K562 (cell line): ENCODE measurements around the gene KCNN4. TPM values are rescaled to one million over a fixed set of nuclear protein-coding genes. Genes with fewer than 3 reads are reported as not detected.

Experiments
- ATF3 ChIP-seq, 2 experiments: fragments of 450-650 bp in 1 of 2; sonication (generic) in 1 of 2; formaldehyde crosslinking in 1 of 2; IDR thresholded peaks in 1 of 2; conservative IDR thresholded peaks in 1 of 2; 2 replicates each; pipeline versions ENCODE4 v1.6.1 to v1.8.1; 2016 to 2023; ENCODE audit warnings: mild to moderate bottlenecking in 2 of 2, moderate library complexity in 2 of 2, inconsistent platforms in 1 of 2, missing genetic modification reagents in 1 of 2
- CBFA2T2 ChIP-seq: fragments of 450-650 bp; conservative IDR thresholded peaks from 2 replicates; pipeline ENCODE4 v1.6.1; 2017; ENCODE audit warnings: mild to moderate bottlenecking
- CREM ChIP-seq: IDR thresholded peaks from 2 replicates; pipeline ENCODE4 v1.6.1; 2014; ENCODE audit warnings: antibody characterized with exemption, low read depth
- FOXK2 ChIP-seq, 2 experiments: fragments of 450-650 bp; IDR thresholded peaks in 1 of 2; conservative IDR thresholded peaks in 1 of 2; 2 replicates each; pipeline ENCODE4 v1.6.1; 2016; ENCODE audit warnings: low read depth in 2 of 2, mild to moderate bottlenecking in 1 of 2
- GTF2A2 ChIP-seq: IDR thresholded peaks from 2 replicates; pipeline ENCODE4 v1.6.1; 2016; ENCODE audit warnings: mild to moderate bottlenecking, missing genetic modification characterization, missing compliant biosample characterization
- HLTF ChIP-seq: fragments of 450-650 bp; IDR thresholded peaks from 2 replicates; pipeline ENCODE4 v1.6.1; 2016
- KLF6 ChIP-seq: fragments of 250-450 bp; sonication (Bioruptor Pico); IDR thresholded peaks from 2 replicates; pipeline ENCODE4 v1.4.0; 2020; ENCODE audit warnings: mild to moderate bottlenecking, moderate library complexity, borderline replicate concordance
- MTA2 ChIP-seq: fragments of 450-650 bp; IDR thresholded peaks from 2 replicates; pipeline ENCODE4 v1.6.1; 2016; ENCODE audit warnings: low read depth
- MXI1 ChIP-seq: IDR thresholded peaks from 2 replicates; pipeline ENCODE4 v1.6.1; 2011; ENCODE audit warnings: low read depth, mild to moderate bottlenecking, improper control_type of control experiment, low read length
- OTX1 ChIP-seq: fragments of 450-650 bp; formaldehyde crosslinking; IDR thresholded peaks from 2 replicates; pipeline ENCODE4 v1.4.0; 2022; ENCODE audit warnings: mild to moderate bottlenecking
- PCBP1 ChIP-seq: fragments of 200-400 bp; formaldehyde crosslinking; IDR thresholded peaks from 2 replicates; pipeline ENCODE4 v1.6.1; 2018; ENCODE audit warnings: mild to moderate bottlenecking, low read depth, low read length; ENCODE audit not compliant: poor library complexity, severe bottlenecking
- PHF20 ChIP-seq: fragments of 450-650 bp; IDR thresholded peaks from 2 replicates; pipeline ENCODE4 v1.6.1; 2018; ENCODE audit not compliant: partially characterized antibody
- RBM17 ChIP-seq: fragments of 200-400 bp; formaldehyde crosslinking; IDR thresholded peaks from 2 replicates; pipeline ENCODE4 v1.6.1; 2017; ENCODE audit warnings: low read depth, mild to moderate bottlenecking, low read length, borderline replicate concordance
- SMAD2 ChIP-seq: fragments of 150-350 bp; IDR thresholded peaks from 2 replicates; pipeline ENCODE4 v1.6.1; 2014; ENCODE audit warnings: low read depth, mild to moderate bottlenecking, low read length
- ZNF41 ChIP-seq: fragments of 250-450 bp; sonication (Bioruptor Pico); conservative IDR thresholded peaks from 2 replicates; pipeline ENCODE4 v1.4.0; 2020; ENCODE audit warnings: mild to moderate bottlenecking
- ZNF431 ChIP-seq: sonication (generic); formaldehyde crosslinking; IDR thresholded peaks from 2 replicates; pipeline ENCODE4 v1.8.0; 2022; ENCODE audit warnings: mild to moderate bottlenecking, missing genetic modification reagents
- ZNF586 ChIP-seq: fragments of 450-650 bp; formaldehyde crosslinking; conservative IDR thresholded peaks from 2 replicates; pipeline ENCODE4 v1.4.0; 2020; ENCODE audit warnings: mild to moderate bottlenecking, moderate library complexity
- ZNF668 ChIP-seq: fragments of 250-450 bp; sonication (Bioruptor Pico); IDR thresholded peaks from 2 replicates; pipeline ENCODE4 v1.8.0; 2022; ENCODE audit warnings: mild to moderate bottlenecking, inconsistent platforms
- ZNF780A ChIP-seq: fragments of 250-450 bp; sonication (Bioruptor Pico); IDR thresholded peaks from 2 replicates; pipeline ENCODE4 v1.5.0; 2021; ENCODE audit warnings: mild to moderate bottlenecking
- ZNF830 ChIP-seq: fragments of 250-450 bp; sonication (Bioruptor Pico); IDR thresholded peaks from 2 replicates; pipeline ENCODE4 v1.5.0; 2021; ENCODE audit warnings: mild to moderate bottlenecking
- polyA plus RNA-seq, 8 experiments: library from polyadenylated mRNA; depleted of rRNA in 4 of 8; stranded (reverse) in 5 of 8; unstranded in 3 of 8; fragments of >200 nt; fragmentation: Nextera tagmentation in 2 of 8; fragmentation: Illumina TruSeq in 1 of 8; extraction: Ambion mirVana in 2 of 8; extraction: Trizol in 1 of 8; gene quantifications; 2 replicates each; pipeline versions ENCODE4 v1.2.1 to v1.2.3, GENCODE V29; 2011 to 2014; ENCODE audit warnings: inconsistent platforms in 1 of 8, missing spikeins in 1 of 8
- total RNA-seq, 7 experiments: library from RNA; depleted of rRNA in 6 of 7; stranded (reverse); fragments of >200 nt in 6 of 7; fragmentation: Illumina TruSeq in 2 of 7; extraction: Trizol in 2 of 7; gene quantifications; 2 replicates each; pipeline versions ENCODE4 v1.2.1 to v1.2.3, GENCODE V29; 2011 to 2021; ENCODE audit warnings: low replicate concordance in 1 of 7
- TF ChIP-seq, protein P1 (sequence below): fragments of 450-650 bp; IDR thresholded peaks from 2 replicates; pipeline ENCODE4 v1.6.1; 2016; ENCODE audit warnings: borderline replicate concordance
- TF ChIP-seq, protein P2 (sequence below): sonication (generic); formaldehyde crosslinking; IDR thresholded peaks from 2 replicates; pipeline ENCODE4 v1.8.0; 2022; ENCODE audit warnings: mild to moderate bottlenecking, missing genetic modification reagents

The KCNN4 gene
- total and polyA plus RNA-seq, 9 of the 15 experiments (the other 6 are each of a cell fraction or from before 2014, with no cell fraction given): 0.53 to 37.7 (median 25.9) TPM

GRCh38 chr19:43780706-43781525 lies at the start of gene KCNN4 (continued):
- no peak for TF ChIP-seq MXI1
- TF ChIP-seq FOXK2 (conservative IDR thresholded peaks at IDR 0.05 in 1 of 2, IDR thresholded peaks at IDR 0.05 in 1 of 2; ENCODE audit: low read depth in 2 of 2): peak; percentile 14 to 49; a peak in 1 of 4 replicates
- no peak for TF ChIP-seq ZNF431 (CRISPR knock-in tag)
- no peak for TF ChIP-seq CBFA2T2
- no peak for TF ChIP-seq ZNF41 (CRISPR knock-in tag)
- no peak for TF ChIP-seq RBM17
- no peak for TF ChIP-seq ZNF668
- no peak for TF ChIP-seq ZNF586
- TF ChIP-seq ATF3 (IDR thresholded peaks at IDR 0.05): no peak
- no peak for TF ChIP-seq ATF3 (CRISPR knock-in tag; conservative IDR thresholded peaks at IDR 0.05)
- no peak for TF ChIP-seq GTF2A2 (tag)
- TF ChIP-seq MTA2: no peak
- TF ChIP-seq HLTF: 0 out of 2 replicates have a peak, but pooled peaks have one; percentile 62
- TF ChIP-seq CREM: peak; percentile 18; the same call in 1 of the 2 replicates
- peak; percentile 57 for TF ChIP-seq PHF20
- TF ChIP-seq OTX1 (CRISPR knock-in tag): no peak
- no peak for TF ChIP-seq SMAD2
- no peak for TF ChIP-seq ZNF780A
- no peak for TF ChIP-seq ZNF830 (CRISPR knock-in tag)
- TF ChIP-seq, protein P1, sequence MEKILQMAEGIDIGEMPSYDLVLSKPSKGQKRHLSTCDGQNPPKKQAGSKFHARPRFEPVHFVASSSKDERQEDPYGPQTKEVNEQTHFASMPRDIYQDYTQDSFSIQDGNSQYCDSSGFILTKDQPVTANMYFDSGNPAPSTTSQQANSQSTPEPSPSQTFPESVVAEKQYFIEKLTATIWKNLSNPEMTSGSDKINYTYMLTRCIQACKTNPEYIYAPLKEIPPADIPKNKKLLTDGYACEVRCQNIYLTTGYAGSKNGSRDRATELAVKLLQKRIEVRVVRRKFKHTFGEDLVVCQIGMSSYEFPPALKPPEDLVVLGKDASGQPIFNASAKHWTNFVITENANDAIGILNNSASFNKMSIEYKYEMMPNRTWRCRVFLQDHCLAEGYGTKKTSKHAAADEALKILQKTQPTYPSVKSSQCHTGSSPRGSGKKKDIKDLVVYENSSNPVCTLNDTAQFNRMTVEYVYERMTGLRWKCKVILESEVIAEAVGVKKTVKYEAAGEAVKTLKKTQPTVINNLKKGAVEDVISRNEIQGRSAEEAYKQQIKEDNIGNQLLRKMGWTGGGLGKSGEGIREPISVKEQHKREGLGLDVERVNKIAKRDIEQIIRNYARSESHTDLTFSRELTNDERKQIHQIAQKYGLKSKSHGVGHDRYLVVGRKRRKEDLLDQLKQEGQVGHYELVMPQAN: peak; percentile 78
- no peak for TF ChIP-seq PCBP1
- TF ChIP-seq, protein P2, sequence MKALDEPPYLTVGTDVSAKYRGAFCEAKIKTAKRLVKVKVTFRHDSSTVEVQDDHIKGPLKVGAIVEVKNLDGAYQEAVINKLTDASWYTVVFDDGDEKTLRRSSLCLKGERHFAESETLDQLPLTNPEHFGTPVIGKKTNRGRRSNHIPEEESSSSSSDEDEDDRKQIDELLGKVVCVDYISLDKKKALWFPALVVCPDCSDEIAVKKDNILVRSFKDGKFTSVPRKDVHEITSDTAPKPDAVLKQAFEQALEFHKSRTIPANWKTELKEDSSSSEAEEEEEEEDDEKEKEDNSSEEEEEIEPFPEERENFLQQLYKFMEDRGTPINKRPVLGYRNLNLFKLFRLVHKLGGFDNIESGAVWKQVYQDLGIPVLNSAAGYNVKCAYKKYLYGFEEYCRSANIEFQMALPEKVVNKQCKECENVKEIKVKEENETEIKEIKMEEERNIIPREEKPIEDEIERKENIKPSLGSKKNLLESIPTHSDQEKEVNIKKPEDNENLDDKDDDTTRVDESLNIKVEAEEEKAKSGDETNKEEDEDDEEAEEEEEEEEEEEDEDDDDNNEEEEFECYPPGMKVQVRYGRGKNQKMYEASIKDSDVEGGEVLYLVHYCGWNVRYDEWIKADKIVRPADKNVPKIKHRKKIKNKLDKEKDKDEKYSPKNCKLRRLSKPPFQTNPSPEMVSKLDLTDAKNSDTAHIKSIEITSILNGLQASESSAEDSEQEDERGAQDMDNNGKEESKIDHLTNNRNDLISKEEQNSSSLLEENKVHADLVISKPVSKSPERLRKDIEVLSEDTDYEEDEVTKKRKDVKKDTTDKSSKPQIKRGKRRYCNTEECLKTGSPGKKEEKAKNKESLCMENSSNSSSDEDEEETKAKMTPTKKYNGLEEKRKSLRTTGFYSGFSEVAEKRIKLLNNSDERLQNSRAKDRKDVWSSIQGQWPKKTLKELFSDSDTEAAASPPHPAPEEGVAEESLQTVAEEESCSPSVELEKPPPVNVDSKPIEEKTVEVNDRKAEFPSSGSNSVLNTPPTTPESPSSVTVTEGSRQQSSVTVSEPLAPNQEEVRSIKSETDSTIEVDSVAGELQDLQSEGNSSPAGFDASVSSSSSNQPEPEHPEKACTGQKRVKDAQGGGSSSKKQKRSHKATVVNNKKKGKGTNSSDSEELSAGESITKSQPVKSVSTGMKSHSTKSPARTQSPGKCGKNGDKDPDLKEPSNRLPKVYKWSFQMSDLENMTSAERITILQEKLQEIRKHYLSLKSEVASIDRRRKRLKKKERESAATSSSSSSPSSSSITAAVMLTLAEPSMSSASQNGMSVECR (CRISPR knock-in tag): peak; percentile 57; the same call in 1 of the 2 replicates
- no peak for TF ChIP-seq KLF6 (CRISPR knock-in tag)
